ENCODE measurements around the gene GNPTAB. TPM values are rescaled to one million over a fixed set of nuclear protein-coding genes. Genes with fewer than 3 reads are reported as not detected.
A peak's percentile ranks its signal among the peaks of the same experiment; 100 is the strongest.

The GNPTAB gene
- total and polyA plus RNA-seq, 5 donors = 25.6 to 53.6 (median 50.7) TPM

DNA sequence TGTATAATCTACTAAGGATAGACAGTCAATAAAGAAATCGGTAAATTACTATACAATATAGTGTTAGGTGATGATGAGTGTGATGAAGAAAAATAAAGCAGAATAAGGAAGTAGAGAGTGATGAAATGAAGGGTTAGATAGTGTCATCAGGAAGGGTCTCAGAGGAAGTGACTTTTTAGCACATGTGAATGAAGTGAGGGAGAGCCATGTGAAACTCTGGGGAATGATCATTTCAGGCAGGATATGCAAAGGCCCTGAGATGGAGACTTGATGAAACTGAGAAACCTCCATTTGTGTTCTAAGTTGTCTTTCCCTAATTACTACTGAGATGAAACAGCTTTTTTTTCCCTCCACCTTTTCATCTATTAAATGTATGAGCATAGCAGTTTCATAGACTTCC is 19.4 kb upstream of the GNPTAB start:
- Histone ChIP-seq H3K4me3 (ENCODE audit: low read length) (no peak overlapping the region), H3K9me3 (ENCODE audit: control insufficient read depth, low read length) (no peaks in the 10 kb centered on the region), H3K27ac (ENCODE audit: low read length) (no peak overlapping the region), H3K27me3 (ENCODE audit: control insufficient read depth, insufficient read depth) (no peaks in the 10 kb centered on the region), H3K4me1 (ENCODE audit: control insufficient read depth, insufficient read depth, low read length) (no peaks in the 10 kb centered on the region)
- ATAC-seq = no peak
- DNase-seq = no peak
- 79% methylated on average over 1 of the region's 1 CpG for WGBS
- intact Hi-C loops (cut with DNase I) = no loop called here

DNA sequence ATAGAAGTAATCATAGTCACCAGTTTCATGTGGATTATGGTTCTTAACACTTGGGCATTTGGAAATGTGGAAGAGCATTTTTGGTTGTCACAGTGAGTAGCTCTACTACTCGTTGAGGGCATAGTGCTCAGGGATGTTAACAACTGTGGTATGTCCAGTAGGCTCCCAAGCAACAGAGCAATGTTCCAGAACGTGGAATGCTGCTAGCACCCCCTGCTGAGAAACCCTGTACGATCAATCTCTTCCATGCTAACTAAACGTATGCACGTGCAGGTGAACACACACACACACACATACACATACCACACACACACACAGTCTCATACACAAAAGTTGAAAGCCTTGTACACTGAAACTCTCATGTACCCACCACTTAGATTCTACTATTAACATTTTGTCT is 16.6 kb upstream of the GNPTAB start:
- DNase-seq (no peak), ATAC-seq (no peak)
- intact Hi-C loops (cut with DNase I) = no loop called here
- Histone ChIP-seq H3K27ac (ENCODE audit: low read length) (no peak overlapping the region), H3K27me3 (ENCODE audit: control insufficient read depth, insufficient read depth) (no peaks in the 10 kb centered on the region), H3K4me3 (ENCODE audit: low read length) (no peak overlapping the region), H3K9me3 (ENCODE audit: control insufficient read depth, low read length) (no peaks in the 10 kb centered on the region), H3K4me1 (ENCODE audit: control insufficient read depth, insufficient read depth, low read length) (no peaks in the 10 kb centered on the region)
- WGBS = 68% methylated on average over 5 of the region's 5 CpGs

DNA sequence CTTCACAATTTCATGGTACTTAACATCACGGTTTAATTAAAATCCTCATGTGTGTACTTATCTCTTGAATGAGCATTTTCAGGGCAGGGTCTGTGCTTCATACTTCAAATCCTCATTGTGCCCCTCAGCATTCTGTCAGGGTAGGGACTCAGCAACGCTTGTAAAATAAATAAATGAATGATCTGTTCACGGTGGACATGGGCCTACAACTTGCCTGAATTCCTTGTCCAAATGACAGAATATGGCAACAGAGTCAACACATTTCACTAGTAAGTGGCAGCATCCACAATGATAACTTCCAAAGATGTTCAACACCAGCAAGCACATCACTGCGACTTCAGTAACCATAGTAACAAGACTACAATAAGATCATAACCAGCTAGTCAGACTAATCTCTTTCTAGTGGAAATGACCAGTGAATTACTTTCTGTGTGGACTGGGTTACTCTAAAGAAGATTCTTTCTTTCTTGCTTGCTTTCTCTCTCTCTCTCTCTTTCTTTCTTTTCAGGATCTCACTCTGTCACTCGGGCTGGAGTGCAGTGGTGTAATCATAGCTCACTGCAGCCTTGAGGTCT is 14.5 kb upstream of the GNPTAB start:
- 75% methylated on average over 5 of the region's 5 CpGs for WGBS
- intact Hi-C loops (cut with DNase I) = no loop called here
- ATAC-seq (no peak), DNase-seq (no peak)
- Histone ChIP-seq H3K4me3 (ENCODE audit: low read length) (no peak overlapping the region), H3K9me3 (ENCODE audit: control insufficient read depth, low read length) (no peaks in the 10 kb centered on the region), H3K4me1 (ENCODE audit: control insufficient read depth, insufficient read depth, low read length) (no peaks in the 10 kb centered on the region), H3K27ac (ENCODE audit: low read length) (no peak overlapping the region), H3K27me3 (ENCODE audit: control insufficient read depth, insufficient read depth) (no peaks in the 10 kb centered on the region)

DNA sequence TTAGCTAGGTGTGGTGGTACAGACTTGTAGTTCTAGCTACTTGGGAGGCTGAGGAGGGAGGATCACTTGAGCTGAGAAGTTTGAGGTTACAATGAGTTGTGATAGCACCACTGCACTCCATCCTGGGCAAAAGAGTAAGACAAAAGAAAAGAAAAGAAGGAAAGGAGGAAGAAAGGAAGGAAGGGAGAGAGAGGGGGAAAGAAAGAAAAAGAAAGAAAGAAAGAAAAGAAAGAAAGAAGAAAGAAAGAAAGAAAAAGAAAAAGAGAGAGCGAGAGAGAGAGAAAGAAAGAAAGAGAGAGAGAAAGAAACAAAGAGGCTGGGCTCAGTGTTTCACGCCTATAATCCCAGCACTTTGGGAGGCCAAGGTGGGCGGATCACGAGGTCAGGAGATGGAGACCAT is 10.3 kb upstream of the GNPTAB start:
- 87% methylated on average over 4 of the region's 4 CpGs for WGBS
- no peak overlapping the region for H3K4me3 ChIP-seq (ENCODE audit: low read length)

DNA sequence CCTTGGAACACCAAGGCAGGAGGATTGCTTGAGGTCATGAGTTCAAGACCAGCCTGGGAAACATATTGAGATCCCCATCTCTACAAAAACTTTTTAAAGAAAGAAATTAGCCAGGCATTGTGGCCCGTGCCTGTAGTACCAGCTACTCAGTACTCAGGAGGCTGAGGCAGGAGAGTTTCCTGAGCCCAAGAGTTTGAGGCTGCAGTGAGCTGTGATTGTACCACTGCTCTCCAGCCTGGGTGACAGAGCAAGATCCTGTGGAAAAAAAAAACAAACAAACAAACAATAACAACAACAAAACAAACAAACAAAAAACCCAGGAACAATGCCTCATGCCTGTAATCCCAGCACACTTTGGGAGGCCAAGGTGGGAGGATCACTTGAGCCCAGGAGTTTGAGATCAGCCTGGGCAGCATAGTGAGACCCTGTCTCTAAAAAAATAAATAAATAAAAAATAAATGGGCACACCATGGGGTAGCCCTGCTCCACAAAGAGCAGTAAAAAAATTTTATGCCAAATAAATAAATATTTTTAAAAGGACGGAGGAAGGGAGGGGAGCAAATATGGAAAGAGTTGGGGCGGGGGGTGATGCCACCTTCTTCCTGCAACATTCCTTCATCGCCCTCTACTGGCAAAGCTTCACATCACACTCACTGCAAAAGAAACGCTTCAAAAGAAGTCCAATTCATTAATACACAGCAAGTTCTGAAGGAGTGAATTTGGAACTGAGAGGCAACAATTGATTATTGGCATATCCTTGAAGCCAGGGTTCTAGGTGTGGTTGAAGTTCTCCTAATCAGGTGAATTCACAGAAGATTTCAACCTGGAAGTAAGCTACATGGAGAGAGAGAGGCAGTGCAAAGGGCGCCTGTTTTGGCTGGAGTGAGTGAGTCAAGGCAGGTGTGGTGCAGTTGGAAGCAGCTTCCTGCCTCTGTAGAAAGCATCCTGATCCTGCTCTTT is 8.8 kb upstream of the GNPTAB start:
- H3K27me3 ChIP-seq (ENCODE audit: control insufficient read depth, insufficient read depth) = no peaks in the 10 kb centered on the region
- ATAC-seq (peak; percentile 63 to 76), DNase-seq (peak in 2 of 3 donors; percentile 40 to 70)
- intact Hi-C loops (cut with DNase I) = loop anchor here in 3 of 4 donors (5.0 to 10.0 kb wide), 3 partner anchors 67 to 425 kb away; no protein-coding TSS in a partner anchor
- no peaks in the 10 kb centered on the region for H3K9me3 ChIP-seq (ENCODE audit: control insufficient read depth, low read length)
- 31% methylated on average over 6 of the region's 6 CpGs for WGBS
- no peak overlapping the region for H3K27ac ChIP-seq (ENCODE audit: low read length)
- H3K4me1 ChIP-seq (ENCODE audit: control insufficient read depth, insufficient read depth, low read length) = no peaks in the 10 kb centered on the region
- H3K4me3 ChIP-seq (ENCODE audit: low read length) = no peak overlapping the region

More for the DNA sequence above, 10.3 kb upstream of the GNPTAB start:
- Histone ChIP-seq H3K4me1 (ENCODE audit: control insufficient read depth, insufficient read depth, low read length) (no peaks in the 10 kb centered on the region), H3K9me3 (ENCODE audit: control insufficient read depth, low read length) (no peaks in the 10 kb centered on the region), H3K27ac (ENCODE audit: low read length) (no peak overlapping the region), H3K27me3 (ENCODE audit: control insufficient read depth, insufficient read depth) (no peaks in the 10 kb centered on the region)
- ATAC-seq (no peak), DNase-seq (no peak)
- intact Hi-C loops (cut with DNase I) = loop anchor here in 1 of 4 donors (5.0 kb wide), 1 partner anchor 69 kb away; no protein-coding TSS in a partner anchor

DNA sequence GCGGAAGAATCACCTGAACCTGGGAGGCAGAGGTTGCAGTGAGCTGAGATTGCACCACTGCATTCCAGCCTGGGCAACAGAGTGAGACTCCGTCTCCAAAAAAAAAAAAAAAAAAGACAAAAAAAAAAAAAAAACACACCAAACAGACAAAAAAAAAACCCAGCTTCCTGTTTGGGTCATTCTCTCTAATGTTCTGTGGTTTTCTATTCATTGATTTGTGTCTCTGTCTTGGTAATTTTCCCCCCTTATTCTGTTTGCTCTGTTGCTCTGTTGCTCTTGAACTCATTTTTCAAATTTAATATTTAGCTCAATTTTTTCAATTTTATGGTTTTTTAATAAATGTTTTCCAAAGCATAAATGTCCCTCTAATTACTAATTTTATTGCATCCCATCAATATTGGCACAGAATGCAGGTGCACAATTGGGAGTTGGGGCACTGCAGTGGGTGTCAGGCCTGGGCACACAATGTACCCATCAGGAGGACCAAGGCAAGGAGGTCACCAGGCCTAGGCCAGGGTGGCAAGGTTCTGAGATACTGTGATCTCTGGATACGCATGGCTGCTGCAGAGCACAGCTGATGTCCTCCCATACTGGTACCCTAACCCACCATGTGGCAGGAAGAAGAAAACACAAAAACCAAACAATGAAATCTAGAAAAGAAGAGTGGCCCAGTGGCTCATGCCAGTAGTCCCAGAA is 8.0 kb upstream of the GNPTAB start:
- no peak for ATAC-seq
- intact Hi-C loops (cut with DNase I) = loop anchor here in 2 of 4 donors (5.0 to 10.0 kb wide), 3 partner anchors 66 to 424 kb away; no protein-coding TSS in a partner anchor

DNA sequence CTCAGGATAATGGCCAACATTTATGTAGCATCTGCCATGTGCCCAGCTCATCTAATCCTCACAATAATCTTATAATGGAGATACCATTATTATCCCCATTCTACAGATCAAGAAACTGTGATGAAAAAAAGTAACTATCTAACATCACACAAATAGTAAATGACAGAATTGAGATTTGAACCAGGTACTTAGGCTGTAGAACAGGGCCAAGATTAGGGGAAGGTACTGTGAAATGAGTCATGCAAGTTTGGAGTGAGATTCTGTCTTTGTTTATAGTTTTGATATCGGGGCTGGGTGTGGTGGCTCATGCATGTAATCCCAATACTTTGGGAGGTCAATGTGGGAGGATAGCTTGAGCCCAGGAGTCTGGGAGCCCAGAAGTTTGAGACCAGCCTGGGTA is 1.3 kb upstream of the GNPTAB start:
- DNase-seq (no peak), ATAC-seq (no peak)
- Histone ChIP-seq H3K27ac (ENCODE audit: low read length) (no peak overlapping the region), H3K27me3 (ENCODE audit: control insufficient read depth, insufficient read depth) (no peaks in the 10 kb centered on the region), H3K4me1 (ENCODE audit: control insufficient read depth, insufficient read depth, low read length) (no peaks in the 10 kb centered on the region), H3K4me3 (ENCODE audit: low read length) (no peak overlapping the region), H3K9me3 (ENCODE audit: control insufficient read depth, low read length) (no peaks in the 10 kb centered on the region)
- WGBS = 80% methylated on average over 1 of the region's 1 CpG
- intact Hi-C loops (cut with DNase I) = loop anchor here in 1 of 4 donors (5.0 to 10.0 kb wide), 3 partner anchors 55 to 417 kb away; no protein-coding TSS in a partner anchor

More for the DNA sequence above, 8.0 kb upstream of the GNPTAB start:
- no peaks in the 10 kb centered on the region for H3K27me3 ChIP-seq (ENCODE audit: control insufficient read depth, insufficient read depth)
- WGBS = 84% methylated on average over 3 of the region's 3 CpGs
- H3K27ac ChIP-seq (ENCODE audit: low read length) = no peak overlapping the region
- H3K4me1 ChIP-seq (ENCODE audit: control insufficient read depth, insufficient read depth, low read length) = no peaks in the 10 kb centered on the region
- no peak overlapping the region for H3K4me3 ChIP-seq (ENCODE audit: low read length)
- H3K9me3 ChIP-seq (ENCODE audit: control insufficient read depth, low read length) = no peaks in the 10 kb centered on the region
- no peak for DNase-seq

DNA sequence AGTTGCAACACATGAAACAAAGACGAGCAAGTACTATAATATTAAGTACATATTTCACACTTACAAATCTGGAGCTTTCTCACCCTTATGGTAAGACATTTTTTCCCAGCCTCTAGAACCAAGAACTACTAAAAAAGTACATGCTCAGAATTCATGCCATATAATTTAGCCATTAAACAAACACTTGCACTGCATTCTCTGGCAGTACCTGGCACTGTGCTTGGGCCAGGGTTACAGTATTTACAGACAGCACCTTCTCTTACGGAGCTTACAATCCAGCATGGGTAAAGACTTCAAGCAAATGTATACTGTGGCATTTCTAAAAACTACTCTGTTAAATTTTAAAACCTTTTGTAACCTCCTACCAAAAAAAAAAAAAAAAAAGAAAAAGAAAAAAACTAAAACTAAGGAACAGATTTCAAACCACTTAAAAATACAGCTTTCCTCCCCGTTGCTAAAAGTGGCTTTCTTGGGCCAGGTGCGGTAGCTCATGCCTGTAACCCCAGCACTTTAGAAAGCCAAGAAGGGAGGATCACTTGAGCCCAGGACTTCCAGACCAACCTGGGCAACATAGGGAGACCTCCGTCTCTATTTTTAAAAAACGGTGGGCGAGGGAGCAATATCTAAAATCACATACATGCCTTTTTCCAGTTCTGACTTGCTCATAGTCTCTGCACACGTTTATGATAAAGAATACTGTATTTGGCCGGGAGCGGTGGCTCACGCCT is 956 bp downstream of the GNPTAB start:
- DNase-seq (no peak), ATAC-seq (no peak)
- peak overlapping the region; percentile 98 for H3K4me3 ChIP-seq (ENCODE audit: low read length)
- intact Hi-C loops (cut with DNase I) = loop anchor here in 2 of 4 donors (1.0 to 10.0 kb wide), 4 partner anchors 53 to 415 kb away; no protein-coding TSS in a partner anchor
- no peaks in the 10 kb centered on the region for H3K4me1 ChIP-seq (ENCODE audit: control insufficient read depth, insufficient read depth, low read length)
- H3K27me3 ChIP-seq (ENCODE audit: control insufficient read depth, insufficient read depth) = no peaks in the 10 kb centered on the region
- WGBS = 8% methylated on average over 11 of the region's 11 CpGs
- H3K27ac ChIP-seq (ENCODE audit: low read length) = peak overlapping the region; percentile 80
- no peaks in the 10 kb centered on the region for H3K9me3 ChIP-seq (ENCODE audit: control insufficient read depth, low read length)

DNA sequence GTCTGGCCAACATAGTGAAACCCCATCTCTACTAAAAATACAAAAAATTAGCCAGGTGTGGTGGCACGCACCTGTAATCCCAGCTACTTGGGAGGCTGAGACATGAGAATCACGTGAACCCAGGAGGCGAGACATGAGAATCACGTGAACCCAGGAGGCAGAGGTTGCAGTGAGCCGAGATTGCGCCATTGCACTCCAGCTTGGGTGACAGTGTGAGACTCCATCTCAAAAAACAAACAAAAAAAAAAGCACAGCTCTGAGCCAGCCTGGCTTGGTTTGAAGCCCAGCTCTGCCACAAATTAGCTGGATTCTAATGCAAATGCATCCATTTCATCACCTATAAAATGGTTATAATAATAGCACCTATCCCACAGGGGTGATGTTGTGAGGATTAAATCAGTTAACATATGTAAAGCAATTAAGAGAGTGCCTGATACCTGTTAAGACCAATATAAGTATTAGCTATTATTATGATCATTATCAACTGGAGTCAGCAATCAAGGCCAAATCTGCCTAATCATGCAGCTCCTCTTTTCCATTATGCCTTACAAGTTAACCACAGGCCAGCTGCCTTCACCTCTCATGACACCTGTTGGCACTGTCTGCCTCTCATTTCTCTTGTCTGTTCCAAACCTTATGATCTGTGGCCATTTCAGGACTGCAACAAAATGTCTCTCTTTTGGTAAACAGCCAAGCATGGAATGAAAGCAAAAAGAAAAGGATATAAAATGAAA is 2.1 kb downstream of the GNPTAB start:
- no peaks in the 10 kb centered on the region for H3K27me3 ChIP-seq (ENCODE audit: control insufficient read depth, insufficient read depth)
- H3K27ac ChIP-seq (ENCODE audit: low read length) = no peak overlapping the region
- intact Hi-C loops (cut with DNase I) = no loop called here
- WGBS = 92% methylated on average over 6 of the region's 6 CpGs
- ATAC-seq (no peak), DNase-seq (no peak)
- no peaks in the 10 kb centered on the region for H3K9me3 ChIP-seq (ENCODE audit: control insufficient read depth, low read length)
- no peaks in the 10 kb centered on the region for H3K4me1 ChIP-seq (ENCODE audit: control insufficient read depth, insufficient read depth, low read length)
- H3K4me3 ChIP-seq (ENCODE audit: low read length) = no peak overlapping the region

Data from right cardiac atrium (tissue), 5 donors.